OCI-LY3 (cell line): ENCODE measurements around the gene PGGHG.

Experiments used
- CTCF ChIP-seq: fragments of 200-600, 300-600 bp; sonication (generic); IDR thresholded peaks from 2 replicates; pipeline ENCODE4 v1.5.1; 2014; ENCODE audit warnings: antibody characterized with exemption, low read length, low read depth
- EZH2phosphoT487 ChIP-seq: fragments of 200-600 bp; shearing (Covaris generic); IDR thresholded peaks from 2 replicates; pipeline ENCODE4 v1.6.1; 2018; ENCODE audit warnings: antibody characterized with exemption, mixed run types, low read depth

- TF ChIP-seq CTCF = no peak
- no peak for TF ChIP-seq EZH2phosphoT487
Measured at GRCh38 chr11:280706-281485, 8.0 kb upstream of the PGGHG start.
